GM23248 (cell line): Measurements from ENCODE around the gene ERG. TPM values are rescaled to one million over a fixed set of nuclear protein-coding genes. Genes with fewer than 3 reads are reported as not detected.

ENCODE experiments used
- DNase-seq: peaks from one replicate; pipeline ENCODE4 v3.0.0-alpha.2; 2015
- H2AFZ ChIP-seq: fragments of 200-600 bp; sonication (generic); 2 replicates; pipeline ENCODE4 v1.6.1; 2016; ENCODE audit warnings: antibody characterized with exemption
- H3F3A ChIP-seq: fragments of 200-600 bp; sonication (generic); 2 replicates; pipeline ENCODE4 v1.6.1; 2016; ENCODE audit warnings: mild to moderate bottlenecking, antibody characterized with exemption, mixed run types; ENCODE audit not compliant: insufficient read depth
- H3K27ac ChIP-seq: fragments of 200-600 bp; sonication (generic); 2 replicates; pipeline ENCODE4 v1.5.1; 2016; ENCODE audit warnings: mild to moderate bottlenecking
- H3K27me3 ChIP-seq: fragments of 200-600 bp; sonication (generic); replicated peaks from 2 replicates; pipeline ENCODE4 v1.6.1; 2016; ENCODE audit warnings: mild to moderate bottlenecking; ENCODE audit not compliant: insufficient read depth
- H3K36me3 ChIP-seq: fragments of 200-600 bp; sonication (generic); 2 replicates; pipeline ENCODE4 v1.6.1; 2016; ENCODE audit warnings: low read depth, mild to moderate bottlenecking
- H3K4me1 ChIP-seq: fragments of 200-600 bp; sonication (generic); 2 replicates; pipeline ENCODE4 v1.6.1; 2016; ENCODE audit warnings: mild to moderate bottlenecking; ENCODE audit not compliant: insufficient read depth
- H3K4me2 ChIP-seq: fragments of 200-600 bp; sonication (generic); one replicate; pipeline ENCODE4 v1.6.1; 2016; ENCODE audit warnings: mild to moderate bottlenecking; ENCODE audit not compliant: unreplicated experiment
- H3K4me3 ChIP-seq: fragments of 200-600 bp; sonication (generic); 2 replicates; pipeline ENCODE4 v1.5.1; 2016; ENCODE audit warnings: mild to moderate bottlenecking
- H3K79me2 ChIP-seq: fragments of 200-600 bp; sonication (generic); 2 replicates; pipeline ENCODE4 v1.6.1; 2016; ENCODE audit warnings: mild to moderate bottlenecking; ENCODE audit not compliant: insufficient read depth
- H3K9ac ChIP-seq: fragments of 200-600 bp; sonication (generic); 2 replicates; pipeline ENCODE4 v1.6.1; 2016; ENCODE audit warnings: mild to moderate bottlenecking
- H3K9me2 ChIP-seq: fragments of 200-600 bp; sonication (generic); 2 replicates; pipeline ENCODE4 v1.6.1; 2016; ENCODE audit warnings: mixed run types, mild to moderate bottlenecking, moderate library complexity; ENCODE audit not compliant: insufficient read depth
- H3K9me3 ChIP-seq: fragments of 200-600 bp; sonication (generic); one replicate; pipeline ENCODE4 v1.6.1; 2017; ENCODE audit warnings: low read depth
- H4K20me1 ChIP-seq: fragments of 200-600 bp; sonication (generic); 2 replicates; pipeline ENCODE4 v1.6.0; 2016; ENCODE audit not compliant: insufficient read depth
- EZH2 ChIP-seq: fragments of 200-600 bp; sonication (generic); IDR thresholded peaks from 2 replicates; pipeline ENCODE4 v1.6.1; 2018; ENCODE audit warnings: antibody characterized with exemption, mild to moderate bottlenecking; ENCODE audit not compliant: insufficient read depth, poor library complexity, severe bottlenecking
- EZH2phosphoT487 ChIP-seq: fragments of 200-600 bp; sonication (generic); IDR thresholded peaks from 2 replicates; pipeline ENCODE4 v1.6.1; 2018; ENCODE audit warnings: antibody characterized with exemption, moderate library complexity, mild to moderate bottlenecking, low read depth; ENCODE audit not compliant: insufficient read depth
- WGBS, 2 experiments: methylation state at CpG; one replicate each; pipeline ENCODE4 v1.1.6; 2015 to 2017; ENCODE audit warnings: low lambda C conversion rate in 2 of 2, low coverage in 1 of 2; ENCODE audit errors: missing lambda C conversion rate in 2 of 2; 5-methylcytosine and 5-hydroxymethylcytosine counted together
- in situ Hi-C: fragments of 300-500 bp; cut with MboI; formaldehyde crosslinking; loops from 2 replicates; pipeline ENCODE4 v1.15.0; 2020
- polyA plus RNA-seq: library from polyadenylated mRNA; unstranded; fragments of >200 nt; fragmentation: Nextera tagmentation; extraction: Ambion mirVana; gene quantifications from 2 replicates; pipeline ENCODE4 v1.2.1, GENCODE V29; 2016
- total RNA-seq: library from RNA; depleted of rRNA; stranded (reverse); fragments of >200 nt; shearing (Covaris generic); gene quantifications from 2 replicates; pipeline ENCODE4 v1.2.3, GENCODE V29; 2014

Gene ERG
- total and polyA plus RNA-seq, 2 experiments from 2014 or later: 0.76 to 1.3 TPM

DNA sequence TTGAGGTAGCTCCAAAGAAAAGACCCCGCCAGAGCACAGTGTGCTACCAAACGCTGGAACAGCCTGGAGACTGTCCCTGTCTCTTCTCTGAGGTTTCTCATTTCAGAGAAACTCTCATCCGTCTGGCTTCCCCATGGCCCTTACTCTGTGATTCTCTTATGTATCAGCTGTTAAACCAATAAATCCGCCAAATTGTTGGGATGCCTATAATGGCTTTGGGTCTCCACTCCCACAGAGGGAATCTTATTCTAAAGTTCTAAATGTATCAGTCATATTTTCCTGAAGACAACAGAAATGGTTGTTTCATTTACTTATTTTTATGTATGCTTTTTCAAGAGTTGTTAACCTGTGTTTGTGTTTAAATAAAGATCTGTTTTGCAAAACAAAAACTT lies 4.0 kb downstream of the ERG start:
- Histone ChIP-seq H3K4me1 (no peaks in the 10 kb centered on the region), H3K4me2 (no peak overlapping the region), H3F3A (no peaks in the 10 kb centered on the region), H3K27me3 (no peaks in the 10 kb centered on the region), H3K9me3 (no peaks in the 10 kb centered on the region), H3K9ac (no peak overlapping the region), H3K4me3 (no peak overlapping the region), H2AFZ (no peak overlapping the region), H4K20me1 (no peaks in the 10 kb centered on the region), H3K36me3 (no peaks in the 10 kb centered on the region), H3K79me2 (no peaks in the 10 kb centered on the region), H3K9me2 (no peaks in the 10 kb centered on the region), H3K27ac (no peak overlapping the region)
- no peak for DNase-seq
- no peak for TF ChIP-seq EZH2phosphoT487
- no peak for TF ChIP-seq EZH2
- WGBS, 2 experiments: 92 to 93% methylated on average over 4 of the region's 4 CpGs
- in situ Hi-C loops: no loop called here

DNA sequence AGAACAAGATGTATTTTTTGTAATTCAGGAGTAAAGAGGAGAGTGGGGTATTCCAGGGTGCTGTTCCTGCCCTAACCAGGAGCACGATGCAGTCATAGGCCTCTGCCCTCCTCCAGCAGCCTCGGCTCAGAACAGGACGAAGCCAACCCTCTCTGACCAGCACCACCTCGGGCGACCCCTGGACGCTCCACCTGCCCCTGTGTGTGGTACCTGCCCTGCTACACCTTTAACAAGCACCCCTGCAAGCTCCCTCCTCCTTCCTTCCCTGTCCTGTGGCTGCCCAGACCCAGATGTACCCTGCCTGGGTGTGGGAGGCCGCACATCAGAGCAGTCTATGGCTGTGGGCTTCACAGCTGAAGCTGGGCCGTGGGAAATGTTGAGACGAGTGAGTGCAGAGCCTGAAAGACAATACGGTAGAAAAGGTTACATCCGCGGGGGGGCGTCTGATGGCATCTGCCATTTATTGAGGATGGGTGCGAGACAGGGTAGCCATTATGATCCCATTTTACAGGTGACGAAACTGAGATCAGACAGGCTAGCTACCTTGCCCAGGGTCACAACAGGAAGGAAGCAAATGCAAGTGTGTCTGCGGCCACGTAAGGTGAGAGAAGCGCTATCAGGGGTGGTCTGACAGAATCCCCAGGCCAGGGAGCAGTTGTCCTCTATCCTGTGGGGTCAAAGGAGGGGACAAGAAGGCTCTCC lies 4.6 kb downstream of the ERG start:
- Histone ChIP-seq H3K9me2 (no peaks in the 10 kb centered on the region), H3K4me3 (no peak overlapping the region), H3K27ac (no peak overlapping the region), H3K9ac (no peak overlapping the region), H4K20me1 (no peaks in the 10 kb centered on the region), H3K9me3 (no peaks in the 10 kb centered on the region), H2AFZ (no peak overlapping the region), H3K27me3 (no peaks in the 10 kb centered on the region), H3F3A (no peaks in the 10 kb centered on the region), H3K36me3 (no peaks in the 10 kb centered on the region), H3K4me1 (no peaks in the 10 kb centered on the region), H3K4me2 (no peak overlapping the region), H3K79me2 (no peaks in the 10 kb centered on the region)
- in situ Hi-C loops: no loop called here
- WGBS, 2 experiments: 92 to 93% methylated on average over 18 of the region's 18 CpGs
- TF ChIP-seq EZH2 (no peak), EZH2phosphoT487 (no peak)
- DNase-seq: no peak

DNA sequence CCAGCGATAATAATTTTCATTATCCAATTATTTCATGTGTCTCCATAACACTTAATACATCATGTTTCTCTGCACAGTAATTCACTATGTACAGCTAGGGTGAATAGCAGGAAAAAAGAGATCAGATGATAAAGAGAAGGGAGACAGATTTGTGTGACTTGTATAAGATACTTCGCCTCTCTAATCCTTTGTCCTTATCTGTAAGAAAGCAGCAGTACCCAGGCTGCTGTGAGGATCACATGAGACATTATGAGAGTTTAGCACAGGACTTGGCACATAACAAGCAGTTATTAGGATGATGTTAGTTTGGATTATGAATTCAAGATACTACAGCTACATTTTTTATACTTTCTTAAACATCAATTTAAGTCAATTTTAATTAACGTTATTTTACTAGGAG lies 6.3 kb downstream of the ERG start:
- Histone ChIP-seq H3K36me3 (no peaks in the 10 kb centered on the region), H4K20me1 (no peaks in the 10 kb centered on the region), H3K79me2 (no peaks in the 10 kb centered on the region), H3K9ac (no peak overlapping the region), H3K27me3 (no peaks in the 10 kb centered on the region), H3K4me1 (no peaks in the 10 kb centered on the region), H3K4me2 (no peak overlapping the region), H3K27ac (no peak overlapping the region), H2AFZ (no peak overlapping the region), H3K4me3 (no peak overlapping the region), H3F3A (no peaks in the 10 kb centered on the region), H3K9me2 (no peaks in the 10 kb centered on the region), H3K9me3 (no peaks in the 10 kb centered on the region)
- no peak for TF ChIP-seq EZH2phosphoT487
- no peak for TF ChIP-seq EZH2
- in situ Hi-C loops: no loop called here
- WGBS, 2 experiments: 48 to 53% methylated on average over 3 of the region's 3 CpGs
- no peak for DNase-seq

DNA sequence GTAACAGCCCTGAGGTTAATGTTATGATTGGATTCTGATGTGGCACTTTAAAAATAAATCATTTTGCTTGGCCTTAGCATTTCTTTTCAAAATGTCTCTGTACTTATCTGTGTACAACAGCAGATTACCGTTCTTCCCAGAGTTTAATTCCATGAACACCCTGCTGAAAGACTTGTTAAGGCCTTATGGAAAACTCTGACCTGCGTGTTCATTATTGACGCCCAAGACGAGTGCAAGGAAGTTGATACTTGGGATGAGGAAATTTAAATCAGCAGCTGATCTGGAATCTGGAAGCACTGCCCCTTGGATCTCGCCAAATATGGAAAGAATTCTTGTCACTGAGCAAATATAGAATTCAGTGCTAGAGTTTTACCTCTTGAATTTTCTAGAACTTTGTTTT lies 6.7 kb downstream of the ERG start:
- Histone ChIP-seq H3K9me2 (no peaks in the 10 kb centered on the region), H2AFZ (no peak overlapping the region), H3K9me3 (no peaks in the 10 kb centered on the region), H3K36me3 (no peaks in the 10 kb centered on the region), H3F3A (no peaks in the 10 kb centered on the region), H3K4me3 (no peak overlapping the region), H3K4me2 (no peak overlapping the region), H3K27ac (no peak overlapping the region), H4K20me1 (no peaks in the 10 kb centered on the region), H3K79me2 (no peaks in the 10 kb centered on the region), H3K4me1 (peaks cover 4% of the 10 kb centered on the region), H3K9ac (no peak overlapping the region), H3K27me3 (no peaks in the 10 kb centered on the region)
- no peak for DNase-seq
- 92 to 98% methylated on average over 5 of the region's 5 CpGs for WGBS, 2 experiments
- TF ChIP-seq EZH2 (no peak), EZH2phosphoT487 (no peak)
- in situ Hi-C loops: no loop called here
